ENCODE results near the gene CCDC185.

The CCDC185 gene

DNA sequence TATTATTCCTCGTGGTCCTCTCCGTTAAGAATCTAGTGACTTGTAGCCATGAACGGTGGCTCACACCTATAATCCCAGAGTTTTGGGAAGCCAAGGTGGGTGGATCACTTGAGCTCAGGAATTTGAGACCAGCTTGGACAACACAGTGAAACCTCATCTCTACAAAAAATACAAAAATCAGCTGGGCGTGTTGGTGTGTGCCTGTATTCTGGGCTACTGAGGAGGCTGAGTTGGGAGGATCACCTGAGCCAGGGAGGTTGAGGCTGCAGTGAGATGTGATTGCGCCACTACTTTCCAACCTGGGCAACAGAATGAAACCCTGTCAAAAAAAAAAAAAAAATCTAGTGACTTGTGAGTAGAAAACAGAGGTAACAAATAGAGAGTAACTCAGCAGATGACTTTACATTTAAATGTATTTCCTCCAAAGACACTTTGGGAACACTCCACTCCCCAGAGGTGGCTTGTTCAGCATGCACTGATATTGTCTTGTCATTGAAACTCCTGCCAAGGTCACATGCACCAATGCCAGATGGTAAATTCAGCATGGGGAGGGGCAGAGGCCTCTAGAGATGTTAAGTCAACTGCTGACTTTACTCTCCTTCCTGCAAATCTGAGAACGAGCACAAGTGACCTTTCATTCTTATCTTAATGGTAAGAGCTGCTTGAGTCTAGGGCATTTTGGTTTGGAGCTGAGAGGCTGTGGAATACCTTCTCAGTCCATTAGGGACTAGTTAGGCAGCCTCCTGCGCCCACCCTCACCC lies 24.9 kb downstream of the CCDC185 start:
- TF ChIP-seq POLR2A (IDR thresholded peaks at IDR 0.05; ENCODE audit: extremely low read depth, insufficient read length): no peak
- TF ChIP-seq, protein P1, sequence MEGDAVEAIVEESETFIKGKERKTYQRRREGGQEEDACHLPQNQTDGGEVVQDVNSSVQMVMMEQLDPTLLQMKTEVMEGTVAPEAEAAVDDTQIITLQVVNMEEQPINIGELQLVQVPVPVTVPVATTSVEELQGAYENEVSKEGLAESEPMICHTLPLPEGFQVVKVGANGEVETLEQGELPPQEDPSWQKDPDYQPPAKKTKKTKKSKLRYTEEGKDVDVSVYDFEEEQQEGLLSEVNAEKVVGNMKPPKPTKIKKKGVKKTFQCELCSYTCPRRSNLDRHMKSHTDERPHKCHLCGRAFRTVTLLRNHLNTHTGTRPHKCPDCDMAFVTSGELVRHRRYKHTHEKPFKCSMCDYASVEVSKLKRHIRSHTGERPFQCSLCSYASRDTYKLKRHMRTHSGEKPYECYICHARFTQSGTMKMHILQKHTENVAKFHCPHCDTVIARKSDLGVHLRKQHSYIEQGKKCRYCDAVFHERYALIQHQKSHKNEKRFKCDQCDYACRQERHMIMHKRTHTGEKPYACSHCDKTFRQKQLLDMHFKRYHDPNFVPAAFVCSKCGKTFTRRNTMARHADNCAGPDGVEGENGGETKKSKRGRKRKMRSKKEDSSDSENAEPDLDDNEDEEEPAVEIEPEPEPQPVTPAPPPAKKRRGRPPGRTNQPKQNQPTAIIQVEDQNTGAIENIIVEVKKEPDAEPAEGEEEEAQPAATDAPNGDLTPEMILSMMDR (IDR thresholded peaks at IDR 0.05; ENCODE audit: low read depth, low read length): no peak
- TF ChIP-seq MYC (IDR thresholded peaks at IDR 0.05; ENCODE audit: low read depth, low read length): no peak
- TF ChIP-seq, protein P2, sequence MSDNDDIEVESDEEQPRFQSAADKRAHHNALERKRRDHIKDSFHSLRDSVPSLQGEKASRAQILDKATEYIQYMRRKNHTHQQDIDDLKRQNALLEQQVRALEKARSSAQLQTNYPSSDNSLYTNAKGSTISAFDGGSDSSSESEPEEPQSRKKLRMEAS (IDR thresholded peaks at IDR 0.05; ENCODE audit: low read depth, low read length): no peak
- no peak for DNase-seq (ENCODE audit: low read depth)
- no peak overlapping the region for H3K4me3 ChIP-seq (ENCODE audit: low read depth, low read length)

DNA sequence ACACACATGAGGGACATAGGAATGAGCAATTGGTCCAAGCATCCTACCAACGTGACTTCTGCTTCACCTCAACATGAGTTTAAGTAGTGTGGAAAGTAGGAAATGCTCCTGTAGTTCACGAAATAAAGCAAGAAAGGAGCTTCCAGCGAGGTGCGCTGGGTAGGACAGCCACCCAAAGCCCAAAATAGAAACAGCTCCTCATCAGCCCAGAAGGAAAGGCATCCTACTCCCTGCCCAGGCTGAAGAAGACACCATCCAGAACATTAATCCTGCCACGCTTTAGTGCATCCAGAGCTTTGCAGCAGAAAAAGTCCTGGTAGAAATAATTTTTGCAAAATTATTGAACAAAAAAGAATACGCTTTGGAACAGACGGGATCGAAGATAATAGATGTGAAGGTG lies 25.9 kb downstream of the CCDC185 start:
- H3K4me3 ChIP-seq (ENCODE audit: low read depth, low read length): no peak overlapping the region
- TF ChIP-seq, protein P1 (IDR thresholded peaks at IDR 0.05; ENCODE audit: low read depth, low read length): no peak
- TF ChIP-seq POLR2A (IDR thresholded peaks at IDR 0.05; ENCODE audit: extremely low read depth, insufficient read length) (no peak), MYC (IDR thresholded peaks at IDR 0.05; ENCODE audit: low read depth, low read length) (no peak)
- TF ChIP-seq, protein P2 (IDR thresholded peaks at IDR 0.05; ENCODE audit: low read depth, low read length): no peak
- DNase-seq (ENCODE audit: low read depth): no peak

DNA sequence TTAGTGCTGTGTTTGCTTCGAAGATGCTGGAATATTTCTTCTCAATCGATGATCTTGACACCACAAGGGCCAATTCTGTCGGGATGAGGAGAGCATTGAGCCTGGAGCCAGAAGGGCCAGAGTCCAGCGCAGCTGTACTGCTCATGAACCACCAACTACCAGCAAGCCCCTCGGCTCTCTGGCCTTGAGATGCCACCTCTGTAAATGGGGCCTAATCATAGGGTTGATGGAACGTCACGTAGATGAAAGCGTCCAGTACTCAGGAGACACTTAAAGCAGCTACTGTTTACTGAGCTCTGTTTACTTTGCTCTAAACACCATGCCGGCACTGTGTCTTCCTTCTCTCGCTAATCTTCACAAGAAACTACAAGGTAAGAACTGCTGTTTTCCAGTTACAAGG lies 26.3 kb downstream of the CCDC185 start:
- no peak overlapping the region for H3K4me3 ChIP-seq (ENCODE audit: low read depth, low read length)
- no peak for DNase-seq (ENCODE audit: low read depth)
- TF ChIP-seq POLR2A (IDR thresholded peaks at IDR 0.05; ENCODE audit: extremely low read depth, insufficient read length) (no peak), MYC (IDR thresholded peaks at IDR 0.05; ENCODE audit: low read depth, low read length) (no peak)
- TF ChIP-seq, protein P2 (IDR thresholded peaks at IDR 0.05; ENCODE audit: low read depth, low read length): no peak
- TF ChIP-seq, protein P1 (IDR thresholded peaks at IDR 0.05; ENCODE audit: low read depth, low read length): no peak

DNA sequence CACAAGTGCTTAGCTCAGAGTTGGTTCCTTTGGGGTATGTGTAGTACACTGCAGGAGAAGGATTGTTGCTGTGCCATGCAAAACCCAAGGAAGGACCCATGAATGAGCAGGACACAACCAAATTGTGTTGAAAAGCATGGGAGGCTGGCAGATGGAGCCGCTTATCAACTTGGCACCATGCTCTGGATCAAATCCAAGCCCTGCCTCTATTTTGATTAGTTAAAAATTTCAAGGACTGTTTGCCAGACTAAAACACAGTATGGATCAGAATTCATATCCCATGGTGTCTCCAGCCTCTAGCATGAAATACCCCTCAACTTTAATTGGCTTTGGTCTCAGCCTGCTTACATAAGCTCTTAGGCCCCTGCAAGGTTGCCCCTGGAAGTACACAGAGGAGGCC lies 27.8 kb downstream of the CCDC185 start:
- DNase-seq (ENCODE audit: low read depth): no peak
- TF ChIP-seq, protein P1 (IDR thresholded peaks at IDR 0.05; ENCODE audit: low read depth, low read length): no peak
- TF ChIP-seq MYC (IDR thresholded peaks at IDR 0.05; ENCODE audit: low read depth, low read length) (no peak), POLR2A (IDR thresholded peaks at IDR 0.05; ENCODE audit: extremely low read depth, insufficient read length) (no peak)
- TF ChIP-seq, protein P2 (IDR thresholded peaks at IDR 0.05; ENCODE audit: low read depth, low read length): no peak

DNA sequence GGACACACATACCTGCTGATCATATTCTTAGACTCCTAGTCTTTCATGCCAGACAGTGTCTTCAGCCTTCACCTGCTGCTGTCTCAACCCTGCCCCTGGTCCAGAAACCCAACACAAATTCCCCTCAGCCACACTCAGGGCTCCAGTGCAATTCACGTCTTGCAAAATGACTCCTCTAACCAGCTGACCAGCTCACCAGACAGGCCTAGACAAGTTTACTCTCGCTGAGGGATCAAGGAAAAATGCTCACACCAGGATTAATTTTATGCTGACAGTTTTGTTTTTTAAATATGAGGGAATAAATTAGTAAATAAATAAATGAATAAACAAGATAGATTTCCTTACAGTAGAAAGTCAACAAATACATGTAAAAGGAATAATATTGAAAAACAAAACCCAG lies 28.5 kb downstream of the CCDC185 start:
- H3K4me3 ChIP-seq (ENCODE audit: low read depth, low read length): no peak overlapping the region
- DNase-seq (ENCODE audit: low read depth): no peak
- no peak for TF ChIP-seq MYC (IDR thresholded peaks at IDR 0.05; ENCODE audit: low read depth, low read length)
- TF ChIP-seq, protein P2 (IDR thresholded peaks at IDR 0.05; ENCODE audit: low read depth, low read length): no peak
- no peak for TF ChIP-seq POLR2A (IDR thresholded peaks at IDR 0.05; ENCODE audit: extremely low read depth, insufficient read length)
- TF ChIP-seq, protein P1 (IDR thresholded peaks at IDR 0.05; ENCODE audit: low read depth, low read length): no peak

More for the DNA sequence above, 27.8 kb downstream of the CCDC185 start:
- no peak overlapping the region for H3K4me3 ChIP-seq (ENCODE audit: low read depth, low read length)

Measured in NB4 (cell line).